Effector memory CD4-positive, alpha-beta T cell (primary cell): ENCODE measurements around the gene ABCA10.
A peak's percentile ranks its signal among the peaks of the same experiment; 100 is the strongest.

Experiments
- DNase-seq, 3 donors: peaks; one replicate each; pipeline ENCODE4 v3.0.0-alpha.2; 2020
- H3K27ac ChIP-seq: 2 replicates; pipeline ENCODE4 v1.7.0; 2013; ENCODE audit warnings: mild to moderate bottlenecking, low read length, moderate library complexity; ENCODE audit not compliant: insufficient read depth, poor library complexity, severe bottlenecking
- H3K27me3 ChIP-seq: replicated peaks from 2 replicates; pipeline ENCODE4 v1.7.0; 2013; ENCODE audit warnings: mild to moderate bottlenecking, low read length; ENCODE audit not compliant: insufficient read depth, control insufficient read depth, poor library complexity, severe bottlenecking
- H3K36me3 ChIP-seq: 2 replicates; pipeline ENCODE4 v1.7.0; 2013; ENCODE audit warnings: mild to moderate bottlenecking, low read length, moderate library complexity; ENCODE audit not compliant: control insufficient read depth, insufficient read depth
- H3K4me1 ChIP-seq: 2 replicates; pipeline ENCODE4 v1.7.0; 2013; ENCODE audit warnings: low read length, mild to moderate bottlenecking; ENCODE audit not compliant: control insufficient read depth, insufficient read depth, poor library complexity, severe bottlenecking
- H3K4me3 ChIP-seq: 2 replicates; pipeline ENCODE4 v1.7.0; 2013; ENCODE audit warnings: low read length, low read depth, mild to moderate bottlenecking; ENCODE audit not compliant: insufficient read depth, poor library complexity, severe bottlenecking
- H3K9me3 ChIP-seq: 2 replicates; pipeline ENCODE4 v1.7.0; 2013; ENCODE audit warnings: mild to moderate bottlenecking, low read length, moderate library complexity; ENCODE audit not compliant: control insufficient read depth

ABCA10 gene

DNA sequence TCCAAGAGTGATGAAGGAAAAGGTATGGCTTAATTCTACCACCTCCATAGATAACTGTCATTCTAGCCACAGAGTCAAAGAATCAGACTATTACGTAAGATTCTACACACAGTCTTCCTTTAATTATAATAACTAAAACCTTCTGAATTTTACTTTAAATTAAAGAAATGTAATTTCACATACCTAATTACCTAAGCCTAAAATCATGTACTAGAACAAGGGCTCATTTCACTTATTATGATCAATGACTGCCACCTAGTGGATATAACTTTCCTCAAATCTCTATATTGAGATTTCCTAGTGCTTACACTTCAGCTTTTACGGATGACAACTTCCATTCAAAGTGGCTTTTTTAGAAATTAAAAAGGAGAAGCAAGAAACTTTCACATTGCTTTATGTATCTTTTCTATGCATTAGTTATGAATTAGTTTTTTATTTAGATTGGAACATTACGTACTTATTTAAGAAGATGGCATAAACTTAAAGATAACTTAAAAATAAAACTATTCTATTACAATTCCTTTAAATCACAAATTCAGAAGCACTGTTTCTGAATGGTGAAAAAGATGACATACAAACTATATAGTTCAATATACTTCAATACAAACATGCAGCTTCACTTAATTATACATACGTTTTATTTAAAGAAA, 18.2 kb upstream of the ABCA10 start:
- no peaks in the 10 kb centered on the region for H3K27me3 ChIP-seq
- DNase-seq, result no peak
- no peak overlapping the region for H3K27ac ChIP-seq
- no peaks in the 10 kb centered on the region for H3K4me1 ChIP-seq
- H3K4me3 ChIP-seq, result no peak overlapping the region
- H3K9me3 ChIP-seq, result no peaks in the 10 kb centered on the region
- no peaks in the 10 kb centered on the region for H3K36me3 ChIP-seq

DNA sequence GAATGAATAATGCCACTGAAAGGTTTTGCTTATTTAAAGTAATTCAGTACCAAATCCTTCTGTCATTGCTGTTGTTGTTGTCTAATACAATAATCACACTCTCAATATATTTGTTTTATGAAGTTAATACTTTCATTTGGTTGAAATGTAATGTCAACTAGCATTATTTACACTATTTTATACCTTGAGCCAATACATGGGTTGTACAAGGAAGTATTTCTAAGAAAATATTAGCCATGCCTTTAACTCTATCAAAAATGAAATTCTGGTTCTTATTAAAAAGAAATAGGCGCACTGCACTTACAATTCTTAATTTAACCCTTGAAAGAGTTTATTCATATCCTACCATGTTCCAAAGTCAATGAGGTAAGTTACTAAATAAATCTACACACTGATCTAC, 17.6 kb upstream of the ABCA10 start:
- H3K9me3 ChIP-seq, result no peaks in the 10 kb centered on the region
- no peaks in the 10 kb centered on the region for H3K27me3 ChIP-seq
- H3K4me1 ChIP-seq, result no peaks in the 10 kb centered on the region
- H3K4me3 ChIP-seq, result no peak overlapping the region
- H3K27ac ChIP-seq, result no peak overlapping the region
- no peaks in the 10 kb centered on the region for H3K36me3 ChIP-seq
- DNase-seq, result no peak

DNA sequence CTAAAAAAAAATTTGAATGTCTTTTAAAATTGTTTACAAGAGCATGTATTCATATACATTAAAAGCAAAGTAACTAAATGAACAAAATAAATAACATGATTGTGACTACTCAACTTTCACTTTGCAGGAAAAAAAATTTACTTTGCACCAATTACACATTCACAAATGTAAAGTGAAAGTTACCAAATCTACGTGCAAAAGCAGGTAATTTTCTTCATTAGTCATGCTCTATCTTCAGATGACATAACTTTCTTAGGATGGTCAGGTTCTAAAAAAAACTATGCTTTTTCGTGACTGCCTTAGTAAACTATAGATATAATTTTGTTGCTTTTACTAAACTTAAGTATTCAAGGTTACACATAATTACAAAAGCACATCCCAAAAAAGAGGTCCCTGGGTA, 17.0 kb upstream of the ABCA10 start:
- Histone ChIP-seq H3K4me1 (no peaks in the 10 kb centered on the region), H3K36me3 (no peaks in the 10 kb centered on the region), H3K27ac (no peak overlapping the region), H3K27me3 (no peaks in the 10 kb centered on the region), H3K9me3 (no peaks in the 10 kb centered on the region), H3K4me3 (no peak overlapping the region)
- DNase-seq, result no peak

DNA sequence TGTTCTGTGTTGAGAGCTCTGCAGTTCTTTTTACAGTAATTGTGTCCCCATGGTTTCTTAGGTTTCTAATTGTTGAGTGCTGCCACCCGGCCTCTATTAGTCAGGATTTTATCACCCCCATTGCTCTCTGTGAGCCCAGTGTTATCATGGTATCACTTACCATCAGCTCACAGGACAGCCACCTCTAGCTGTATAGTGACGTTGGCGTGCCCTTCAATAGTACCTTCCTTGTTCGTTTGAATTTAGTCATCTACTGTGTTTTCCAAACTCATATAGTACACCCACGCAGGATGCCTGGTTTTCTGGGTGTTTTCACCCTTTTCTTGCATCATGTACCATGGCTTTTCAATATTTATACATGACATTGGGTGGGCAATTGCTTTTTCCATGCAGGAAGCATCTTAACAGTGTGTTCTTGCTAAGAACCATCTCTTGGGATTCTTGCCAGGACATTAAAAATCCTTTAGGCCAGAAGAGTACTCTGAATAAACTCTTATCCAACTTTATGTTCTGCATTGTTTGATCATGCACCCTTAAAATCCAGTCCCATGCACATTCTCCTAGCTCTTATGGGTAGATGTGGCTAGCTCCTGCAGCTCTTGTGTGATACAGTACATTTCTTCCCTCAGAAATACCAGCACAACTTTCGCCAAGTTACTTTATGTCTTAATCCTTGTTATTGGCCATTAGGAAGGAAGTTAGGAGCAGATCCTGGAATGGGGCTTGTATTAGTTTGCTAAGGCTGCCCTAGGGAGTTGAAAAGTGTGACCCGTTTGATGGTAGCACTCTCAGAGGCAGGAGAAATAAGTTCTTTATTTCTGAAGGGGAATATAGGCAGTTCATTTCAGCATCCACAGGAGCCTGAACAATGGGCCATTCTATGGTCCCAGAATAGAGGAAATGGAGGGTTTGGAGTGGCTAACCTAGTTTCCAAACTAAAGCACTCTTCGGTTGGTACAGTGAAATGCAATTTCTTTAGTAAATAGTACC, 11.3 kb upstream of the ABCA10 start:
- Histone ChIP-seq H3K4me3 (no peak overlapping the region), H3K27ac (no peak overlapping the region), H3K9me3 (no peaks in the 10 kb centered on the region), H3K36me3 (no peaks in the 10 kb centered on the region), H3K4me1 (no peaks in the 10 kb centered on the region), H3K27me3 (no peaks in the 10 kb centered on the region)
- DNase-seq, result no peak

DNA sequence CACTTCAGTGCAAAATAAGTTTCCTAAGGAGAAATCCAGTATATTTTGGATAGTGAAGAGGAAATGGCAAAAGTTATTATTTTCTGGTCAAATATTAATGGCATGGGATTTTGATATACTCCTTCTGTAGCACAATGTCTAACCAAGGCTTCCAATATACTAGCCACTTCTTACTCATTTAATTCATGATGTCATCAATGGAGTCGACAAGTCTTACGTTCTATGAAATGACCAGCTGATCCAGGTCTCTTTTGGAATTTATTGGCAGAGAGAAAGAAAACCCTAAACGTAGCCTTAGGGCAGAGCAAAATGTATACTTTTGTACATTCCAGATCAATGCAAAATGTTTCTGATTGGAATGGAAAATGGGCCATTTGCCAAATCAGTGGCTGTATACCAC, 8.3 kb upstream of the ABCA10 start:
- H3K4me1 ChIP-seq, result no peaks in the 10 kb centered on the region
- peaks cover 10% of the 10 kb centered on the region for H3K9me3 ChIP-seq
- no peak for DNase-seq
- H3K27me3 ChIP-seq, result no peaks in the 10 kb centered on the region
- H3K27ac ChIP-seq, result no peak overlapping the region
- no peaks in the 10 kb centered on the region for H3K36me3 ChIP-seq
- H3K4me3 ChIP-seq, result no peak overlapping the region

DNA sequence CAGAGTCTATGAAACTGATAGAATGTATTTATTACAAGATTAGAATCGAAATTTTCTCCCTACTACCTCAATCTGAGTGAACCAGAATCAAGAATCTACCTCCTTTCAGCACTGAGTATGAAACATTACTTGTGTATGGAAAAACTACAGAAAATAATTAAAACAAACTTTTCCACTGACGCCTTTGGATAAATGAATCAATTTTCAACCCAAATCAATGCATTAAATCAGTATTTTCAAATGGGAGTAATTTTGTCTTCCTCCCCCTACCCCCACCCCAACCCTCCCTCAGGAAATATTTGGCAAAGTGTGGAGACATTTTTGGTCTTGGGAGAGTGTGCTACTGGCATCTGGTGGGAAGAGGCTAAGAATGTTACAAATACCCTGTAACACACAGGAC, 7.8 kb upstream of the ABCA10 start:
- DNase-seq, result no peak
- no peaks in the 10 kb centered on the region for H3K27me3 ChIP-seq
- H3K36me3 ChIP-seq, result no peaks in the 10 kb centered on the region
- no peak overlapping the region for H3K4me3 ChIP-seq
- no peaks in the 10 kb centered on the region for H3K4me1 ChIP-seq
- H3K27ac ChIP-seq, result no peak overlapping the region
- peaks cover 10% of the 10 kb centered on the region for H3K9me3 ChIP-seq

DNA sequence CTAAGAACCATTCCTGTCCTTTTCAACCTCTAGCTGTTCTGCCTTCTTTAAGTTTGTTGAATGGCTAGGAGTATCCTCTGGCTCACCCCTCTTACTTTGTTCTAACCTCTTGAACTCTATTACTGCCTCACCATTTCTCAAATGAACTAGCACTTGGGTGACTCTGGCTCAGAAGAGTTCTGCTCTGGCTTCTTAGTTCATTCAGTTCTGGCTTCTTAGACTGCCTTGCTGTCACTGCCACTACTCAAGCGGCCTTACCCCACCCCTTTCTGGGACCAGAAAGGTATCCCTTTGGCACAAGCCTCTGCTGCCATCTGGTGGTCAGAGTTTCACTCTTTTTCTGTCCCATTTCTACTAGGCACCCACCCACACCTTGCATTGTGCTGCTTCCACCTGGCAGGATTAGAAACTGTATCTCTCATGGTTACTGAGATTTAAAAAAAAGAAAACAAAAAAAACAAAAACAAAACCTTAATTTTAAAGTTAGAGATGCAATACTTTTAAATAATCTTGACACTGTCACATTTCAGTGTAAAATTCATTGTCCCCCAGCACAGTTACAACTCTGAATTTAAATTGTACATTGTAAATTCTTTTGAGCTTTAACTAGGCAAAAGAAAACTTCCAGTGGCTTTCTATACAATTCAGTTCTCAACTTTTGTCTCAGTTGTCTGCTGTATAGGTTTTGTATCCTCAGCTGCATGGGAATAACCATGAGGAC, 6.9 kb upstream of the ABCA10 start:
- DNase-seq, result peak in 2 of 3 donors; percentile 1 to 11
- Histone ChIP-seq H3K27ac (no peak overlapping the region), H3K4me3 (no peak overlapping the region), H3K4me1 (no peaks in the 10 kb centered on the region), H3K27me3 (no peaks in the 10 kb centered on the region), H3K9me3 (peaks cover 15% of the 10 kb centered on the region), H3K36me3 (no peaks in the 10 kb centered on the region)

DNA sequence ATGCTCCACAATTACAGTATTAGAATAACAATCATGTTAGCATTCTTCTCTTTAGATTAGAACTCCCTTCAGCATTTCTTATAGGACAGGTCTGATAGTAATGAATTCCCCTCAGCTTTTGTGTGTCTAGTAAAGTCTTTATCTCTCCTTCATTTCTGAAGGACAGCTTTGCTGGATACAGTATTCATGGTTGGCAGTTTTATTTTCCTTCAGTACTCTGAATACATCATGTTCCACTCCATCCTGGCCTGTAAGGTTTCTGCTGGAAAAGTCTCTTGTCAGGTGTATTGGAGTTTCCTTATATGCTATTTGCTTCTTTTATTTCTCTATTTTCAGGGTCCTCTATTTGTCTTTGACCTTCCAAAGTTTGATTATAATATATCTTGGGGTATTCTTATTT, 4.0 kb upstream of the ABCA10 start:
- H3K27me3 ChIP-seq, result no peaks in the 10 kb centered on the region
- peaks cover 15% of the 10 kb centered on the region for H3K9me3 ChIP-seq
- no peak for DNase-seq
- no peaks in the 10 kb centered on the region for H3K4me1 ChIP-seq
- no peak overlapping the region for H3K4me3 ChIP-seq
- no peaks in the 10 kb centered on the region for H3K36me3 ChIP-seq
- no peak overlapping the region for H3K27ac ChIP-seq

DNA sequence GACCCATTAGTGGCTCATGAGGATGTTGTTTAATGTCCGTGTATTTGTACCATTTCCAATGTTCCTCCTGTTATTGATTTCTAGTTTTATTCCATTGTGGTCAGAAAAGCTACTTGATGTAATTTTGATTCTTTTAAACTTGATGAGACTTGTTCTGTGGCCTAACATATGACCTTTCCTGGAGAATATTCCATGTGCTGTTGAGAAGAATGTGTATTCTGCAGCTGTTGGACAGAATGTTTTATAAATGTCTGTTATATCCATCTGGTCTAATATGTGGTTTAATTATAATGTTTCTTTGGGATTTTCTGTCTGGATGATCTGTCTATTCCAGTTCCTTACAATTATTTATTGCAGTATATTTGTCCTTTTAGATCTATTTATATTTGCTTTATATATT, 2.9 kb upstream of the ABCA10 start:
- H3K27me3 ChIP-seq, result no peaks in the 10 kb centered on the region
- H3K27ac ChIP-seq, result no peak overlapping the region
- H3K4me3 ChIP-seq, result no peak overlapping the region
- DNase-seq, result no peak
- H3K4me1 ChIP-seq, result no peaks in the 10 kb centered on the region
- peaks cover 15% of the 10 kb centered on the region for H3K9me3 ChIP-seq
- H3K36me3 ChIP-seq, result no peaks in the 10 kb centered on the region

DNA sequence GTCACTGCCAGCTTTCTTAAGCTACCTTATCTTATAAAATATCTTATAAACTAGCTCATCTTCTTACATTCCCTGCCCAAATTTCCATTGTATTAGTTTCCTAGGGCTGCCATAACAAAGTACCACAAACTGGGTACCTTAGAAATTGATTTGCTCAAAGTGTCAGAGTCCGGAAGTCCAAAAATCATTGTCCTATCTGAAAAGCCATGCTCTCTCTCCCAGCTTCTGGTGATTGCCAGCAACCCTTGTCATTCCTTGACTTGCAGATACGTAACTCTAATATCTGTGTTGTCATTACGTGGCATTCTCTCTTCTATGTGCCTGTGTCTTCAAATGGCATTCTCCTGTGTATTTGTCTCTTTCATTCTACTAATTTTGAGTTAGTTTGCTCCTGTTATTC, 2.3 kb upstream of the ABCA10 start:
- no peaks in the 10 kb centered on the region for H3K27me3 ChIP-seq
- no peak overlapping the region for H3K4me3 ChIP-seq
- no peak for DNase-seq
- H3K27ac ChIP-seq, result no peak overlapping the region
- no peaks in the 10 kb centered on the region for H3K36me3 ChIP-seq
- peaks cover 15% of the 10 kb centered on the region for H3K9me3 ChIP-seq
- no peaks in the 10 kb centered on the region for H3K4me1 ChIP-seq
